Psoas muscle (tissue), 8 donors: ENCODE measurements around the gene SULT1A1. TPM values are rescaled to one million over a fixed set of nuclear protein-coding genes. Genes with fewer than 3 reads are reported as not detected.
"Not testable (repeated sequence)": the region's sequence is repeated elsewhere in the genome, so short reads cannot be mapped to it uniquely, and the experiment has no call there.

ENCODE experiments used
- ATAC-seq, 4 donors: fragments of 200-7000 bp; cut with Tn5 transposase; one replicate each; pipeline ENCODE4 v1.9.1; 2020; ENCODE audit warnings: moderate library complexity in 3 of 4, mild to moderate bottlenecking in 2 of 4
- DNase-seq, 2 donors: peaks; one replicate each; pipeline ENCODE4 v3.0.0-alpha.2; 2020
- H3K27ac ChIP-seq: fragments of 200-600 bp; one replicate; pipeline ENCODE4 v1.8.0; 2022
- H3K27me3 ChIP-seq, 3 donors: fragments of 200-600 bp in 1 of 3; one replicate each; pipeline versions ENCODE4 v1.6.1 to v1.8.0; 2013 to 2022; ENCODE audit warnings: low read length in 2 of 3, mild to moderate bottlenecking in 2 of 3, moderate library complexity in 1 of 3; ENCODE audit not compliant: insufficient read depth in 3 of 3
- H3K36me3 ChIP-seq, 2 donors: fragments of 200-600 bp in 1 of 2; one replicate each; pipeline versions ENCODE4 v1.6.1 to v1.8.0; 2013 to 2022; ENCODE audit warnings: low read depth in 1 of 2, mild to moderate bottlenecking in 1 of 2, moderate library complexity in 1 of 2; ENCODE audit not compliant: insufficient read depth in 1 of 2
- H3K4me1 ChIP-seq: fragments of 200-600 bp; one replicate; pipeline ENCODE4 v1.8.0; 2022
- H3K4me3 ChIP-seq: fragments of 200-600 bp; one replicate; pipeline ENCODE4 v1.8.0; 2022; ENCODE audit warnings: mild to moderate bottlenecking
- H3K9me3 ChIP-seq: fragments of 200-600 bp; one replicate; pipeline ENCODE4 v1.8.0; 2022
- WGBS, 3 donors: extraction: QIAGEN DNeasy Blood & Tissue Kit; methylation state at CpG; one replicate each; pipeline versions ENCODE4 v1.1.6 to v1.1.7; 2013; 5-methylcytosine and 5-hydroxymethylcytosine counted together
- intact Hi-C, 2 donors: fragments of 100-400 bp; cut with DNase I; formaldehyde crosslinking; loops; one replicate each; pipeline versions ENCODE4 v1.11.0 to v1.14.2; 2022
- polyA plus RNA-seq, 3 donors: library from polyadenylated mRNA; stranded (reverse); fragments of 200-250 nt; gene quantifications; one replicate each; pipeline ENCODE4 v1.2.3, GENCODE V29; 2013
- total RNA-seq, 4 donors: library from RNA; stranded (reverse); fragmentation: NEBNext Ultra II Directional in 2 of 4; extraction: Animal tissue kit (Norgen Biotek cat#: 25700) in 2 of 4; gene quantifications; one replicate each; pipeline versions ENCODE4 v1.2.1 to v1.2.4, GENCODE V29; 2021 to 2023
- TF ChIP-seq, protein P1 (sequence below): fragments of 200-600 bp; IDR thresholded peaks from one replicate; pipeline ENCODE4 v1.8.0; 2022; ENCODE audit warnings: antibody characterized with exemption
- donor health status: healthy with polysubstance abuse.
- donor health status: DM: no; HTN: no; CAD: no; lungs with moderate emphysema.
- donor health status: Bipolar disorder and iron deficiency.
- donor health status: healthy.
- donor health status: DM: yes; HTN: yes; CAD: no.
- donor health status: DM: no; HTN: no; CAD: no.
- donor health status: DM: no; HTN: no; CAD: no.
- donor health status: DM: yes; HTN: yes; CAD: no.

Gene SULT1A1
- total and polyA plus RNA-seq, 7 donors, result 2.8 to 22.8 (median 8.1) TPM

GRCh38 chr16:28623172-28623711 is 13.4 kb upstream of the SULT1A1 start:
- DNase-seq (peak; percentile 45 to 74), ATAC-seq (peak; percentile 82 to 94 (median 92))
- intact Hi-C loops, result no loop called here
- no peaks in the 10 kb centered on the region for H3K9me3 ChIP-seq
- H3K4me3 ChIP-seq, result peak overlapping the region; percentile 74
- 2 to 4% (median 2%) methylated on average over 48 to 68 of the region's 68 CpGs for WGBS, 3 donors
- H3K36me3 ChIP-seq, result peaks cover 0 to 17% of the 10 kb centered on the region in 2 donors
- H3K27ac ChIP-seq, result peak overlapping the region; percentile 63
- H3K4me1 ChIP-seq, result no peaks in the 10 kb centered on the region
- TF ChIP-seq, protein P1, sequence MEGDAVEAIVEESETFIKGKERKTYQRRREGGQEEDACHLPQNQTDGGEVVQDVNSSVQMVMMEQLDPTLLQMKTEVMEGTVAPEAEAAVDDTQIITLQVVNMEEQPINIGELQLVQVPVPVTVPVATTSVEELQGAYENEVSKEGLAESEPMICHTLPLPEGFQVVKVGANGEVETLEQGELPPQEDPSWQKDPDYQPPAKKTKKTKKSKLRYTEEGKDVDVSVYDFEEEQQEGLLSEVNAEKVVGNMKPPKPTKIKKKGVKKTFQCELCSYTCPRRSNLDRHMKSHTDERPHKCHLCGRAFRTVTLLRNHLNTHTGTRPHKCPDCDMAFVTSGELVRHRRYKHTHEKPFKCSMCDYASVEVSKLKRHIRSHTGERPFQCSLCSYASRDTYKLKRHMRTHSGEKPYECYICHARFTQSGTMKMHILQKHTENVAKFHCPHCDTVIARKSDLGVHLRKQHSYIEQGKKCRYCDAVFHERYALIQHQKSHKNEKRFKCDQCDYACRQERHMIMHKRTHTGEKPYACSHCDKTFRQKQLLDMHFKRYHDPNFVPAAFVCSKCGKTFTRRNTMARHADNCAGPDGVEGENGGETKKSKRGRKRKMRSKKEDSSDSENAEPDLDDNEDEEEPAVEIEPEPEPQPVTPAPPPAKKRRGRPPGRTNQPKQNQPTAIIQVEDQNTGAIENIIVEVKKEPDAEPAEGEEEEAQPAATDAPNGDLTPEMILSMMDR, result no peak
- H3K27me3 ChIP-seq, result no peaks in the 10 kb centered on the region

GRCh38 chr16:28622532-28623171 is 12.8 kb upstream of the SULT1A1 start:
- Histone ChIP-seq H3K4me3 (peak overlapping the region; percentile 74), H3K27ac (peak overlapping the region; percentile 63), H3K36me3 (peaks cover 0 to 17% of the 10 kb centered on the region in 2 donors)
- H3K9me3 ChIP-seq, H3K4me1 ChIP-seq, intact Hi-C loops, H3K27me3 ChIP-seq, DNase-seq: not testable (repeated sequence)
- 50 to 52% (median 50%) methylated on average over 22 to 24 of the region's 24 CpGs for WGBS, 3 donors
- peak; percentile 42 to 61 (median 43) for ATAC-seq

- ATAC-seq, result no peak
- H3K4me3 ChIP-seq, result no peak overlapping the region
- intact Hi-C loops, result no loop called here
- no peaks in the 10 kb centered on the region for H3K4me1 ChIP-seq
- H3K36me3 ChIP-seq, result peaks cover 0 to 17% of the 10 kb centered on the region in 2 donors
- H3K27ac ChIP-seq, result no peak overlapping the region
- no peaks in the 10 kb centered on the region for H3K27me3 ChIP-seq
- no peak for DNase-seq
- H3K9me3 ChIP-seq, result no peaks in the 10 kb centered on the region
- WGBS, 3 donors, result 69 to 79% (median 75%) methylated on average over 7 of the region's 7 CpGs
- TF ChIP-seq, protein P1, result no peak
These were observed 11.8 kb upstream of the SULT1A1 start for GRCh38 chr16:28621481-28622155.

- H3K27me3 ChIP-seq, ATAC-seq, H3K9me3 ChIP-seq, DNase-seq, H3K27ac ChIP-seq, H3K4me1 ChIP-seq, H3K4me3 ChIP-seq, intact Hi-C loops: not testable (repeated sequence)
- peaks cover 0 to 17% of the 10 kb centered on the region in 2 donors for H3K36me3 ChIP-seq
- 54 to 75% (median 74%) methylated on average over 1 of the region's 1 CpG for WGBS, 3 donors
These were observed 10.5 kb upstream of the SULT1A1 start for GRCh38 chr16:28620316-28620715.

DNA sequence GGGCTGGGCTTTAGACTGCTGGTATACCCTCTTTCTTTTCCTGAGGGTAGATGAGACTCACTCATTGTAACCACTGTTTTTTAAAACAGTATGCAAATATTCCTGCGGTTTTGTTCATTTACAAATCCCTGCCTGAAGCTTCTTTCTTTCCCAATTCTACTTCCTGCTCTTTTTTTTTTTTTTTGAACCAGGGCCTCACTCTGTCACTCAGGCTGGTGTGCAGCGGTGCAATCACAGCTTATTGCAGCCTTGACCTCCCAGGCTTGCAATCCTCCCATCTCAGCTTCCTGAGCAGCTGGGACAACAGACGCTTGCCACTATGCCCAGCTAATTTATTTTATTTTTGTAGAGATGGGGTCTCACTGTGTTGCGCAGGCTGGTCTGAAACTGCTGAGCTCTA is 8.0 kb upstream of the SULT1A1 start:
- H3K27me3 ChIP-seq, result no peaks in the 10 kb centered on the region
- no peaks in the 10 kb centered on the region for H3K4me1 ChIP-seq
- no peaks in the 10 kb centered on the region for H3K9me3 ChIP-seq
- intact Hi-C loops, result loop anchor here in 1 of 2 donors (5.0 kb wide), 1 partner anchor 126 kb away; the partner anchor contains the start of genes APOBR and CLN3
- H3K36me3 ChIP-seq, result peaks cover 0 to 17% of the 10 kb centered on the region in 2 donors
- DNase-seq (no peak), ATAC-seq (no peak)
- 60 to 69% (median 64%) methylated on average over 4 of the region's 4 CpGs for WGBS, 3 donors
- TF ChIP-seq, protein P1, result no peak
- H3K27ac ChIP-seq, result no peak overlapping the region
- H3K4me3 ChIP-seq, result no peak overlapping the region
